Tongue (tissue), 2 donors: ENCODE measurements around the gene ENGASE. TPM values are rescaled to one million over a fixed set of nuclear protein-coding genes. Genes with fewer than 3 reads are reported as not detected.

ENCODE experiments used
- DNase-seq: peaks from one replicate; pipeline ENCODE4 v3.0.0-alpha.2; 2015
- total RNA-seq: library from RNA; depleted of rRNA; stranded (reverse); fragments of >200 nt; gene quantifications from one replicate; pipeline ENCODE4 v1.2.3, GENCODE V29; 2014

The ENGASE gene
- total RNA-seq, 1 donor from 2014 or later = 18.8 TPM

DNA sequence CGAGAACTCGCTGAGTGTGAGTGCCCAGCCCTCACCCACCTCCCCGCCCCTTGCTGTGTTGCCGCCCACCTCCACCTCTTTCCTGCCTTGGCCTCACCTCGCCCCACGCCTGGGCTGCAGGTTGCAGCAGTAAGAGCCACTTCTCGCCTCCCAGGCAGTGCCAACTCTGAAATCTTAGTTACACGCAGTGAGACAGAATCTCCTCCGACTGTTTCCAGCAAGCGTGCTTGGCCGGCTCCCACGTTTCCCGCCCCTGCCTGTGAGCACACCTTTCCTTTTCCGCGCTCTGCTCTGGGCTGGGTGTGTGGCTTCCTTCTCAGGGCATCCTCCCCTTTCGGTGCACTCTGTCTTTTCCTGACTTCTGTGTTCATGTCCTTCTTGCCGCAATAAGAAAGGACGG is 5.7 kb downstream of the ENGASE start:
- no peak for DNase-seq

DNA sequence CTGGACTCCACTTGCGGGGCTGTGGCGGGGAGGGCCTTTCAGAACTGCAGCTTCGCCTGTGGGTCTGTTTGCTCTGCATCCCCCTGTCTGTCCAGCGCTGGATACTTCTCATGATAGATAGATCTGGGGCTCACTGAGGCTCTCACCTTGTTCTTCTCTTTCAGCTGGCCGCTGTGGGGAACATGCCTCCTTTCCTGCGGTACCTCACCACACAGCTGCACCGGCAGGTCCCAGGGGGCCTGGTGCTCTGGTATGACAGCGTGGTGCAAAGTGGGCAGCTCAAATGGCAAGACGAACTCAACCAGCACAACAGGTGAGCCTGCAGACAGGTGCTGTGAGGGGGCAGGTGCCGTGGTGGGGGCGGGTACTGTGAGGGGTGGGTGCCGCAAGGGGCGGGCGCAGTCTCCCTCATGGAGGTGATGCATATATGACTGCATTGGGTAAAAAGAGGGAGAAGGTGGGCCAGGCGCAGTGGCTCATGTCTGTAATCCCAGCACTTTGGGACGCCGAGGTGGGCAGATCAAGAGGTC is 6.2 kb downstream of the ENGASE start:
- no peak for DNase-seq

DNA sequence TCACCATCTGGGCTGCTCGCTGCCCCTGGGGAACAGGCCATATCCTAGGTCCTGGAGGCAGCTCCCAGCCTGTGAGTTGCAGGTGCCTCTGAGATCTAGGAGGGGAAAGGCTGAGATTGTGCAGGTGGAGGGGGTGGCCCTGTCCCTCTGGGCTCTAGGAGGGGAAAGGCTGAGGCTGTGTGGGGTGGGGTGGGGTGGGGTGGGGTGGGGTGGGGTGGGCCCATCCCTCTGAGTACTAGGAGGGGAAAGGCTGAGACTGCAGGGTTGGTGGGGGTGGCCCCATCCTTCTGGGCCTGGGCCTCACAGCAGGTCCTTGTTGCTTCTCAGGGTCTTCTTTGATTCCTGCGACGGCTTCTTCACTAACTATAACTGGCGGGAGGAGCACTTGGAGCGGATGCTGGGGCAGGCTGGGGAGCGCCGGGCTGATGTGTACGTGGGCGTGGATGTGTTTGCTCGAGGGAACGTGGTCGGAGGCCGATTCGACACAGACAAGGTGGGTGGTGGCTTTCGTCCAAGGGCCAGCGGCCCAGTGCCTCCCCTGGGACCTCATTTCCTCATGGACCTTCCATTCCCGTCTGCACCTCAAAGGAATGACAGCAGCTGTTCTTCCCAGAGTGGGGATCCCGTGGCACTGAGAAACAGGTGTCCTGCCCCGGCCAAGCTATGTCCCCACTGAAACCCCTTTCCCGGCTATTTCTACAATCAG is 7.1 kb downstream of the ENGASE start:
- peak; percentile 12 for DNase-seq

DNA sequence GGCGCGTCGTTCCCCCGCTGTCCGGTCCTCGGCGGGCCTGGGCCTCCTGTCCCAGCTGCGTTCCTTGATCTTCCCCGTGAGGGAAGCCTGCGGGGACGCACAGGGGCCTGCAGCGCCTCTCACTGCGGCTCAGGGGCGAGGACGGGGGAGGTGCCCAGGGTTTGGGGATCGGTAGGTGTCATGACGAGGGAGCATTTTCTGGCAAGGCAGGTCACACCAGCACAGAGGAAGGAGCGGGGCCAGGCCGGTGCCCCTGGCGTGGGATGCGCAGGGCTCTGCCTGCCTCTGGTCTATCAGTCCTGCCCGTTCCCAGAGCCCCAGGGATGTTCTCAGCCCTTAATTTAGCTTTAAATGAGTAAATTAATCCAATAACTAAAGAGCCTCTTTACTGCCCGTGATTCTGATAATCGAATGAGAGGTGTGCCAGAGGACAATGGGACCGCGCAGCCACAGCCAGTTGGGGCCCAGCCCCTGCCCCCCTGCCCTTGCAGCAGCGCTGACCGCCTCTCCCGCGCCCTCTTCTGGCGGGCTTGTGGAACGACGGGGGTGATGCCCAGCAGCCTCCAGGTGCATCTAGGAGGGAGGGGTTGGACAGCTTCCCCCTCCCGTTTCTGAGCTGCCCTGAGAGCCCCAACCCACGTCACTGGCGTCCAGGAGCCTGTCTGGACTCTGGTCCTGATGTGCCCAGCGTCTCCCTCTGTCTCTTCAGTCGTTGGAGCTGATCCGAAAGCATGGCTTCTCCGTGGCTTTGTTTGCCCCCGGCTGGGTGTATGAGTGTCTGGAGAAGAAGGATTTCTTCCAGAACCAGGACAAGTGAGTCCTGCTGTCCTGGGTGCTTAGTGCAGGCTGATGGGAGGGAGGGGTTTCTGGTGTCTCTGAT is 7.9 kb downstream of the ENGASE start:
- DNase-seq = peak; percentile 48

DNA sequence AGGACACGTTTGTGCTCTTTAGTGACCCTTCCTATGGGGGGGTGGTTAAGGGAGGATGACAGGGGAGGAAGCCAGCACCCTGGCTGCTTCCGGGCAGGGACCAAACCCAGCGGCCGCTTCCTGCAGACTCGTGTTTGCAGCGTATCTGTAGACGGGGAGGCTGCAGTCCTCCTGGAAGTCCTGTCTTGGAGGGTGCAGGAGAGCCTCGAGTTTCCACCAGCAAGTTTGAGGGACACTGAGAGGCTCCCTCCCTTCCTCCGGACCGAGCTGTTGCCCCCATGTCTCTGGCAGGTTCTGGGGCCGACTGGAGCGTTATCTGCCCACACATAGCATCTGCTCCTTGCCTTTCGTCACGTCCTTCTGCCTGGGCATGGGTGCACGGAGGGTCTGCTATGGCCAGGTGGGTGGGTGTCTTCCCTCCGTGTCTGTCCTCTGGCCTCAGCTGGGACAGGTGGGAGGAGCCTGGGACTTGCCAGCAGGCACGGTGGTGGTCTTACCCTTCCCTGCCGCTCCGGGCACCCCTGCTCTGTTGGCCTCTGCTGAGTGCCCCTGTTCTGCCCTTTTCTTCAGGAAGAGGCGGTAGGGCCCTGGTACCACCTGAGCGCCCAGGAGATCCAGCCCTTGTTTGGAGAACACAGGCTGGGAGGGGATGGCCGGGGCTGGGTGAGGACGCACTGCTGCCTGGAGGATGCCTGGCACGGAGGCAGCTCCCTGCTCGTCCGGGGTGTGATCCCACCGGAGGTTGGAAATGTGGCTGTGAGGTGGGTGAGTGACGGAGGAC is 8.8 kb downstream of the ENGASE start:
- DNase-seq = no peak

DNA sequence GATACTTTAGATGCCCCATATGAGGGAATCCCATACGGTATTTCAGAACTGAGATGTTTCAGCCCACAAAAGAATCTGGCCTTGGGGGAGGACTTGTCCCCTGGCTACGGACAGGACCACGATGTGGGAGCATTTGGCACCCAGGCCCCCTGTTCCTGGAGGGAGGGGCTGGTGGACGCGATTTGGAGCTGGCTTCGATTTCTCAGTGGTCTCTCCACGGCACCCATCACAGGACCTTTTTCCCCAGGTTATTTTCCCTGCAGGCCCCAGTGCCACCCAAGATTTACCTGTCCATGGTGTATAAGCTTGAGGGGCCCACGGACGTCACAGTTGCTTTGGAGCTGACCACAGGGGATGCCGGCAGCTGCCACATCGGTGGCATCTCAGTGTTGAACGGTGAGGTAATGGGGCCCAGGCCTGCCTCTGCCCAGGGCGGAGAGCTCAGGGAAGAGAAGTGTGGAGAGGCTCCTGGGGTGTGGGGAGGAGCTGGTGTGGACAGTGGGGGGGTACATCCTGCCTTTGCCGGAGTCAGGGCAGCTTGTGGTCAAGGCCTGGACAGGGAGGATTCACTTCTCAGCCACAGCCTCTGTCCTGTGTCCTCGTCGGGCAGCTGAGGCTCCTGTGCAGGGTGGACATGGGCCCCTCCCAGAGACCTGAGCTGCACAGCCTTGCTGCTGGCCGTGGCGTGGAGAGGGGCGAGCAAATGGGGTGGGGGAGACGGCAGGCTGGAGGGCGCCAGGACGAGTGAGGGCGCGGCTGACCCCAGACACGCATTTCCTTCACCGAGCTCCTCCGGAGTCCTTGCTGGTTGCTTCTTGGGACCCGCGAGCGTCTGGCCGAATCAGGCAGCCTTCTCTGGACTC is 9.9 kb downstream of the ENGASE start:
- no peak for DNase-seq

DNA sequence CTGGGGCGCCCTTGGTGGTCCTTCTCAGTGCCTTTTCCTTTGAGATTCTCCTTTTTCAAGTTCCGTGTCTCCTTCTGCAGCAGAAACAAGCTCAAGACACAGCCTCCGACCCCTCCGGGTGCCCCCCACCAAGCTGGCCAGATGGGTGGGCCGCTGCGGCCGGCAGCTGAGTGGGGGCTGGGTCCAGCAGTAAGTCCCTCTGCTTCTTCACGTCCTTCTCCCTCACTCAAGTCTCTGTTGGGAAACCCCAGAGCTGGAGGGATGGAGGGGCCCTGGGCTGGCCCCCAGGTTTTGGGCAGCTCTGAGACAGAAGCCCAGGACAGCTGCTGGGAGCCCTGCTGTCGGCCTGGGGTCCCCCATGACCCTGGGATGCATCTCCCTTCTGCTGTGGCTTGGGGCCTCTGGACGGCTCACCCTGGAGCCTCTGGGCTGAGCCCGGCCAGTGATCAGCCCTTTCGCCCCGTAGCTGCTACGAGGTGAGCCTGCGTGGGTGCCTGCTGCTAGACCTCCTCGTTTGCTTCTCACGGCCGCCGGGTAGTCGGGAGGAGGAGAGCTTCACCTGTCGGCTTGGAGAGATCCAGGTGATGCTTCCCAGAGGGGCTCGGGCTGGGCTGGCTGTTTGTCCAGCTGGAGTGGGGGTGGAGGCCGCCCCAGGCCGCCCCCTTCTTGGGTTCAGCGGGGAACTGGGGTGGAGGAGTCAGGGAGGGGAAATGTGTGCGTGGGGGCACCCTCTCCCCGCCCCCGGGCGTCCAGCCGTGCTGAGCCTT is 10.7 kb downstream of the ENGASE start:
- no peak for DNase-seq

DNA sequence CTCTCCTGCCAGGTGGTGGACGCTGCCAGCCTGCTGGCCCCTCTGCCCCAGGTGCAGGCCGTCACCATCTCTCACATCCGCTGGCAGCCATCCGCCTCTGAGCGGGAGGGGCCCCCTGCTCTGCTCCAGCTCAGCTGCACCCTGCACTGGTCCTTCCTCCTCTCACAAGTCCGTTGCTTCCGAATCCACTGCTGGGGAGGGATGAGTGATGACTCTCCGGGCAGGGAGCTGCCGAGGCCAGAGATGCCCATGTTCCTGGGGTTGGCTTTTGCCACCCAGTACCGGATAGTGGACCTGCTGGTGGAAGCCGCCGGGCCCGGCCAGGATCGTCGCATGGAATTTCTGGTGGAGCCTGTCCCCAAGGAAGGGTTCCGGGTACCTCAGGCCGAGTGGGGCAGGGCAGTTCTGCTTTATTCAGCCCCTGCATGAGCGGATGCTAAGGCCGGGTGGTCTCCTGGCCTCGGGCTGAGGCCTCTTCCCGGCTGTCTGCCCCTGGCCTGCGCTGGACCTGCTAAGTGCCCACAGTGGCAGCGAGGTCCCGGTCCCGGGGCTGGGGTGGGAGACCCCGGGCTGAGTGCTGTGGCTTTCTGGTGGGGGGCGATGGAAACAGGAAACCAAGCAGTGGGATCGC is 11.4 kb downstream of the ENGASE start:
- DNase-seq = no peak

DNA sequence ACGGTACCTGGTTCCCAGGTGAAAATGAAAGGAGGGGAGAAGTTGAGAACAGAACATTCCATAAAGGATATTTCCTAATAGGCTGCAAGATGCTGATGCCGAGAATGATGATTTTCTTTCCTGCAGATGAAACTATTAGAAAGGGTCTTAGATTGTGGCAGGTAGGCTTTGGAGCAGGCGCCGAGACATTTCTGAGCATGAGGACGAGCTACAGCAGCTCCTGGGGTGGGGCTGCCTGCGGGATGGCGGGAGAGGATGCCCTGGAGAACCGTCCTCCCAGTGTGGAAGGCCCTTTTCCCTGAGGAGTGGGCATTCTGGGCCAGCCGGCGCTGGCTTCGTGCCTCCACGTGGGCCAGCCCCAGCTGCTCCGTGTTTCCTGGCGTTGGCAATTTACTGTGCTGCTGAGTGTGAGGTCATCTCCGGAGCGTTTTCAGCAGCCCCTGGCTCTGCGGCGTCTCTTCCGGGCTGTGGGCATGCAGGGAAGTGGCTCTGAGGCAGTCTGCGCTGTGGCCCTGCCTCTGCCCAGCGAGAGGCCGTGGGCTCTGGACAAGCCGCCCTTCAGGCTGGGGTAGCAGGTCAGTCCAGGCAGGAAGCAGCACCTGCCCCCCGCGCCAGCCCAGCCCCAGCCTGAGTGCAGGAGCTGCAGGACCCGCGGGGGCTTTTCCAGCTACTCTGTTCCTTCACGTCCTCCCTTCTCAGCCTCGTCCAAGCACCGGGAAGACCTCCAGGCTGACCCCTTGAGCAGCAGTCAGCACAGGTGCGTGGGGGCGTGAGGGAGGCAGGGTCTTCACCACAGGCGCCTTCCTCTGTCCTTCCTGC is 12.2 kb downstream of the ENGASE start:
- DNase-seq = no peak

DNA sequence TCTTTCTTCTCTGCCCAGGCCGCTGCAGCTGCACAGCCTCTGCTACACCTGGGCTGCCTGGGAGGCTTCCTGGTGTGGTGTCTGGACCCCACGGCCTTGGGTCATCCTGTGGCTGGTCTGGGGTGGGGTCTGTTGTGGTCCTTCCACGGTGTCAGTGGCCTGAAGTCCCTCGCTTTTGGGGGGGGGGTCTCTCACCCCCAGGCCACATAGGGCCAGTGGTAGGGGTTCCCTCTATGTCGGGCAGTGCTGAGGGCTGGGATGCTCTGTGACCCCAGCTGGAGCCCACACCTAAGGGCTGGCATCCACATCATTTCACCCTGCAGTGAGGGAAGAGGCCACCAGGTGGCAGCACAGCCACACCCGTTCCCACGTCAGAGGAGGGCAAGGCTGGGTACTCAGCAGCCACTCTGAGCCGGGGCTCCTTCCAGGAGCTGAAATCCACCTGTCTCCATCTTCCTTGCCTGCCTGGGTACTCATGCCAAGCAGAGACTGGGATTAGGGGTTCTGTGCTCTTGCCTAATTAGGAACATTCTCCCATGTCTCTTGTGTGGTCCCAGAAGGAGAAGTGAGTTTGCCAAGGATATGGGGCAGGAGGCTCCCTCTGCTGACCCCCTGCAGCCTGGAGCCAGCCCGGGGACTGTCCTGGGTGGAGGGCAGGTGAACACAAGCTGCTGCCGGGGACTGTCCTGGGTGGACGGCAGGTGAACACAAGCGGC is 13.0 kb downstream of the ENGASE start:
- peak; percentile 82 for DNase-seq

DNA sequence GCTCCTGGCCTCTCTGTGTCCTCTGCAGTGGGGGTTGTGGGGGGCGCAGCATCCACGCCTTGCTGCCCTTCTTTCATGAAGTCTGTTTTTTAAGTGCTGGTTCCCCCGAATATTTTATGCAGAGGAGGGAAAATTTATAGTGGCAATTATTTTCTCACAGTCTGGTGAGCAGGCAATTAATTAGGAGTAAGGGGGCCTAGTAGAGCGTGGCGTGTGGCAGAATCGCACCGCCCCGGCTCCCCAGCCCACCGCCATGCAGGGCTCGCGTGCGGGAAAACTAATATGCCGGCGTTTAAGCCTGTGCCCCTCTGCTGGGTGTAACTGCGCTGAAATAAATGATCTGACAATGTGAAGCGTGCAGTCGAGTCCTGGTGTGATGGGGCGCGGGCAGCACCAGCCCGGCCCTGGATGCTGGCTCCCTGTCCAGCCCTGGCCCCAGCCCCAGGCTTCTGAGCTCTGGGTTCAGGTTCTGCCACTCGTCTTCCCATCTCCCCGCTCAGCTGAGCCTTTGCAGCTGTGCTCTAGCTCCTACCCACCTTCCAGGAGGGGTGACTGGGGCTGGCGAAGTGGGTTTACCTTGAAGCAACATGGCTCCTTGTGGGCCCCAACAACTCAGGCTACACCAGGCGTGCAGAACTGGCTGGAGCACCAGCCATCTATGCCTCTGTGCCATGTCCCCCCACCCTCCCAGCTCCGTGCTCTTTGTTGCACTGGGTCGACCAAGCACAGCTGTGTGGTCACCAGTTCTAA is 13.8 kb downstream of the ENGASE start:
- DNase-seq = no peak

DNA sequence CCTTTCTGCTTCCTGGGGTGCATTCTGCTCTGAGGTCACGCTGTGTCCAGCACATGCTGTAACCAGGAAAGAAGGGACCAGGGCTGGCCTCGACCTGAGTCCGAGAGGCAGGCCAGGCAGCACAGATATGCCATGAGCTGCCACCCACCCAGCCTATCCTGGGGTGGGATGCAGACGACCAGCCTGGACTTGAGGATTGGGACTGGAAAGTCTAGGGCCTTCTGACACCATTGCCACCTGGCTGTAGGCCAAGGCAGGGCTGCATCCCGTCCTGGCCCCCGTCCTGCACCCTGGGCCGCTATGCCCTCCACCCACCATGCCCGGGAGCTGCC is 14.3 kb downstream of the ENGASE start:
- DNase-seq = no peak

DNA sequence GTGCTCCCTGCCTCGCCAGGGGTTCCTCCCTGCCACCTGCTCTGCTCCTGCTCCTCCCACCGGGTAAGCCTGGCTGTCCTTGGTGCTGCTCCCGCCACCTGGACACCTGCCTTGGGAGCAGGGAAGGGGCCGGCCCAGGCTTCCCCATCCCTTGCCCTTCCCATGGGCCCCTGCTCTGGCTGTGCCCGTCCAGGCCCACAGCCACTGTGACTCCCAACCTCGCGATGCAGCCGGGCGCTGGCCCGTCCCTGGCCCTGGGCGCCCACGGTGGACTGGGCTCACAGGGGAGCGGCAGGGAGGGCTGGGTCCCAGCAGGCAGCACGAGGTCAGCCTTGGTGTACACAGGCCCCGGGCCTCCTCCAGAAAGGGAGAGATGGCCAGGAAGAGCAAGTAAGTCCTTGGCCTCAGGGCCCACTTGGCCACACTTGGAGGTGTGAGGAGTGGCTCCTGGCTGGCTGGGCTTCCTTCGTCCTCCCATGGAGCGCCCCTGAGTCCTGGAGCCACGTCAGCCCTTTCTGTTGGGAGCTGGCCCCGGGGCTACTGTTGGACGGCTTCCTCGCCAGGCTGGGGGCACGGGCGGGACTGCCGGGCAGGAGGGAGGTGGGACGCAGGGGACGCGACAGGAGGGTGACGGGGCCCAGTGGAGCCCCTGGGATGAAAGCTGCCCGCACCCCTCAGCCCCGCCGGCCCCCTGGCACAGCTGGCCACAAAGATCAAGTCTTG is 15.3 kb downstream of the ENGASE start:
- DNase-seq = no peak

DNA sequence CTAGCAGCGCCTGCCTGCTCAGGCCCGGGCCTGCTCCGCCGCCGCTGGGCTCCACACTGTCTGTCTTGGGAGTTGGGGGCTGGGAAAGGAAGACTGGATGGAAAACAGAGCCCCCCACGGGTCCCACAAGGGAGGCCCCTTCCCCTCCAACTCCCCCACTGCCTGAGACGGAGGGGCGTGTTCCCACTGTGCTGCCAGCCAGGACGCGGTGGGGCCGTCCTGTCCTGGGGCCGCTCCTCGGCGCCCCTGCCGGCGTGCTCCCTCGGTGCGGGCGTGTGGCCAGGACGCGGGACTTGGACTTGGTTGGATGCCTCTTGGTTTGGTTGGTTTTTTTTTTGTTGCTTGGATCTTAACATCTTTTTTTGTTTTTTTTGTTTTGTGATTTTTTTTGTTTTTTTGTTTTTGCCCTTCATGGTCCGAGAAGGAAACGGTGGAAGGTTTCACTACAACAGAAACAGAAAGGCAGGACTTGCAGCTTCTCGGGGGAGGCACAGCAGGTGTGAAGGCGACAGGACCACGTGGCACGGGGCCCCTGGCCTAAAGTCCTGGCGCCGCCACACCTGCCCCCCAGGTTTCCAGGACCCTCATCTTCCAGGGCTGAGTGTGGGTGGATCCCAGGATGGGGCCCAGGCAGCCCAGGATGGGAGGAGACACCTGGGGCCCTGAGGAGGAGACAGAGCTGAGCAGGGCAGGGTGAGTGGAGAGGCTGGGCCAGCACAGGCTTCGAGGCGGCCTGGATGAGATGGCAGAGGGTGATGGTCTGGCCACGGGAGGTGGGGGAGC is 16.0 kb downstream of the ENGASE start:
- DNase-seq = peak; percentile 60

DNA sequence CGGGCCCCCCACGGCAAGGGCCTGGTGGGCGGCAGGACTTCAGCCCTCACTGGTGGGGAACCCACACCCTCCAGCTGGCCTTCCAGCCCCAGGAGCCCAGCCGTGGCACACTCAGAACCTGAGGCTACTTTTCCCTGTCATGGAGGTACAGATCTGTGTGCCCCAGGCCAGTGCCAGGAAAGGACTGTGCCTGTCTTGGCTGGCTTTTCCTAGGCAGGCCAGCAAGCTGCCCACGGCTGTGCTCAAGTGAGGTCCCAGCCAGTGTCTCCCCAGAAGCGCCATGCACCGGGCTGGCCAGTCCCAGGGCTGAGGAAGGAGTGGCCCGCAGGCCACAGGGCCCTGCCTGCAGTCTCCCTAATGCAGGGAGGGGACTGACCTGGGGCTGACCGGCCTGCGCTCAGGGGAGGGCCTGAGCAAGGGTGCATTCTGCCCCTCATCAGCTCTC is 16.6 kb downstream of the ENGASE start:
- DNase-seq = no peak

DNA sequence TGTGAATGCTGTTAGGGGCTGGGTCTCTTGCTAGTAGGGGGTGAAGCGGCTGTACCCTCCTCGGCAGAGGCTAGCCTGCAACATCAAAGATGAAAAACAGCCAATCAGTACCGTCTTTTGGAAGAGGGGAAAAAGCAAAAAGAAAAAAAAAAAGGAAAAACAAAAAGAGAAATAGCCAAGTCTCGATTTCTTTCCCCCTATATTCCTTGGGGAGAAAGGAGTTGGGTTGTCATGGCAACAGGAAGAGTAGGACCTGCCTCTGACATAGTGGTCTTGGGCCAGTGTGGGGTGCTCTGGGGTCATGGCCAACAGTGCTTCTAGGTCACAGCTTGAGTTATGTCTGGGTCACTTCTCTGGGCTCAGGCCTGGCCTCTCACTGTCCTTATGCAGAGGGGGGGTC is 17.9 kb downstream of the ENGASE start:
- no peak for DNase-seq

DNA sequence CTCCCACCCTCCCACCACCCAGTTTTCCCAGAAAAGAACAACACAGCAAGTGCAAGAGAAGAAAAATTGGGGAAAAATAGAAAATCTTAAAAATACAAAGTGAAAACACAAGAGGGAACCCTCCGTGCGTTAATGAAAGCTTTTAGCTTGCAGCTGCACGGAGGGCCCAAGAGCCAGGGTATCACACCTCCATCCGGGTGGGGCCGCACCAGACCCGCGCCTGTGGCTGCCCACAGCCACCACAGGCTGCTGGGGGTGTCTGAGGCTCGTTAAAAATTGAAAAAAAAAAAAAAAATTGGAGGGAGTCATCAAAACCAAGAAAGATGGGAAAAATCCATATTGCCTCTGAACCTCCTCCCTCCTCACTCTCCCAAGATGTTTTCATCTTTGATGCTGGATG is 18.6 kb downstream of the ENGASE start:
- DNase-seq = no peak
